H9 (cell line): Measurements from ENCODE around the gene CCDC158. TPM values are rescaled to one million over a fixed set of nuclear protein-coding genes. Genes with fewer than 3 reads are reported as not detected.

ENCODE experiments used
- DNase-seq: peaks from one replicate; pipeline ENCODE4 v3.0.0-alpha.2; 2017
- H2AFZ ChIP-seq: one replicate; pipeline ENCODE4 v1.6.1; 2013; ENCODE audit warnings: mild to moderate bottlenecking, low read length, control low read depth, moderate library complexity
- H2AK5ac ChIP-seq: 2 replicates; pipeline ENCODE4 v1.6.1; 2013; ENCODE audit warnings: low read length, control low read depth, mixed read lengths; ENCODE audit not compliant: insufficient read length
- H2BK120ac ChIP-seq: one replicate; pipeline ENCODE4 v1.6.1; 2013; ENCODE audit warnings: low read depth, mild to moderate bottlenecking, low read length, control low read depth, inconsistent platforms; ENCODE audit not compliant: poor library complexity, severe bottlenecking
- H2BK12ac ChIP-seq: 2 replicates; pipeline ENCODE4 v1.6.1; 2013; ENCODE audit warnings: low read length, control low read depth, mixed read lengths, low read depth; ENCODE audit not compliant: insufficient read length
- H2BK15ac ChIP-seq: 2 replicates; pipeline ENCODE4 v1.6.1; 2013; ENCODE audit warnings: low read depth, low read length, control low read depth
- H2BK20ac ChIP-seq: one replicate; pipeline ENCODE4 v1.6.1; 2013; ENCODE audit warnings: low read depth, mild to moderate bottlenecking, low read length, control low read depth, inconsistent platforms; ENCODE audit not compliant: poor library complexity, severe bottlenecking
- H2BK5ac ChIP-seq: 2 replicates; pipeline ENCODE4 v1.6.1; 2013; ENCODE audit warnings: low read length, control low read depth, mixed read lengths; ENCODE audit not compliant: insufficient read length
- H3K14ac ChIP-seq: 2 replicates; pipeline ENCODE4 v1.6.1; 2013; ENCODE audit warnings: low read length, control low read depth; ENCODE audit not compliant: insufficient read depth
- H3K18ac ChIP-seq: 2 replicates; pipeline ENCODE4 v1.6.1; 2013; ENCODE audit warnings: low read depth, mild to moderate bottlenecking, mixed read lengths, low read length, control low read depth; ENCODE audit not compliant: insufficient read length
- H3K23ac ChIP-seq: 2 replicates; pipeline ENCODE4 v1.6.1; 2013; ENCODE audit warnings: low read length, control low read depth, mixed read lengths, low read depth; ENCODE audit not compliant: insufficient read length
- H3K23me2 ChIP-seq: 2 replicates; pipeline ENCODE4 v1.6.1; 2013; ENCODE audit warnings: low read depth, mild to moderate bottlenecking, mixed read lengths, low read length, control low read depth; ENCODE audit not compliant: insufficient read length, poor library complexity, severe bottlenecking
- H3K27ac ChIP-seq: 2 replicates; pipeline ENCODE4 v1.5.1; 2013; ENCODE audit warnings: low read length, control low read depth, mixed read lengths, low read depth; ENCODE audit not compliant: insufficient read length
- H3K27me3 ChIP-seq: 2 replicates; pipeline ENCODE4 v1.6.1; 2013; ENCODE audit warnings: low read length, control low read depth, inconsistent platforms; ENCODE audit not compliant: insufficient read depth
- H3K4ac ChIP-seq: 2 replicates; pipeline ENCODE4 v1.6.1; 2013; ENCODE audit warnings: low read depth, mild to moderate bottlenecking, control low read depth, inconsistent platforms, low read length, moderate library complexity
- H3K4me1 ChIP-seq: 2 replicates; pipeline ENCODE4 v1.6.1; 2013; ENCODE audit warnings: low read length, control low read depth, inconsistent platforms; ENCODE audit not compliant: insufficient read depth
- H3K4me2 ChIP-seq: 2 replicates; pipeline ENCODE4 v1.6.1; 2013; ENCODE audit warnings: low read length, control low read depth, mixed read lengths; ENCODE audit not compliant: insufficient read length, insufficient read depth
- H3K56ac ChIP-seq: 2 replicates; pipeline ENCODE4 v1.6.1; 2013; ENCODE audit warnings: low read depth, mild to moderate bottlenecking, mixed read lengths, low read length, control low read depth; ENCODE audit not compliant: insufficient read length
- H3K79me1 ChIP-seq: 2 replicates; pipeline ENCODE4 v1.6.1; 2013; ENCODE audit warnings: low read depth, mild to moderate bottlenecking, moderate library complexity, low read length, control low read depth, inconsistent platforms; ENCODE audit not compliant: insufficient read depth, poor library complexity, severe bottlenecking
- H3K79me2 ChIP-seq: 2 replicates; pipeline ENCODE4 v1.6.1; 2013; ENCODE audit warnings: low read length, control low read depth, inconsistent platforms; ENCODE audit not compliant: insufficient read depth
- H3K9ac ChIP-seq: 2 replicates; pipeline ENCODE4 v1.6.1; 2013; ENCODE audit warnings: low read length, control low read depth, mixed read lengths; ENCODE audit not compliant: insufficient read length; ENCODE audit errors: extremely low read depth
- H3K9me3 ChIP-seq: one replicate; pipeline ENCODE4 v1.6.1; 2013; ENCODE audit warnings: low read depth, low read length, inconsistent platforms; ENCODE audit not compliant: control insufficient read depth
- H3T11ph ChIP-seq: one replicate; pipeline ENCODE4 v1.6.1; 2013; ENCODE audit warnings: mild to moderate bottlenecking, low read length, control low read depth, inconsistent platforms
- H4K20me1 ChIP-seq: one replicate; pipeline ENCODE4 v1.6.1; 2013; ENCODE audit not compliant: control insufficient read depth, insufficient read length, insufficient read depth
- H4K5ac ChIP-seq: 2 replicates; pipeline ENCODE4 v1.6.1; 2013; ENCODE audit warnings: low read depth, mild to moderate bottlenecking, mixed read lengths, low read length, control low read depth; ENCODE audit not compliant: insufficient read length
- H4K8ac ChIP-seq: replicated peaks from 2 replicates; pipeline ENCODE4 v1.6.1; 2013; ENCODE audit warnings: low read length, control low read depth, mixed read lengths, low read depth; ENCODE audit not compliant: insufficient read length
- H4K91ac ChIP-seq: 2 replicates; pipeline ENCODE4 v1.6.1; 2013; ENCODE audit warnings: low read depth, mild to moderate bottlenecking, moderate library complexity, mixed read lengths, low read length, control low read depth; ENCODE audit not compliant: insufficient read length
- H3K27ac Mint-ChIP-seq, 3 experiments: 2 replicates in 2 of 3; 3 replicates in 1 of 3; pipeline ENCODE4 v1.8.0; 2020 to 2021; ENCODE audit warnings: mixed read lengths in 3 of 3, mild to moderate bottlenecking in 1 of 3, moderate library complexity in 1 of 3
- H3K27me3 Mint-ChIP-seq: 2 replicates; pipeline ENCODE4 v1.8.0; 2021; ENCODE audit warnings: low read depth, mild to moderate bottlenecking, moderate library complexity, mixed read lengths
- H3K36me3 Mint-ChIP-seq, 3 experiments: 2 replicates in 2 of 3; 3 replicates in 1 of 3; pipeline ENCODE4 v1.8.0; 2020 to 2021; ENCODE audit warnings: low read depth in 3 of 3, mixed read lengths in 3 of 3; ENCODE audit not compliant: insufficient read depth in 1 of 3
- H3K4me1 Mint-ChIP-seq, 2 experiments: 2 replicates each; pipeline ENCODE4 v1.8.0; 2020; ENCODE audit warnings: mixed read lengths in 2 of 2
- H3K4me3 Mint-ChIP-seq, 2 experiments: 2 replicates in 1 of 2; 3 replicates in 1 of 2; pipeline ENCODE4 v1.8.0; 2020 to 2021; ENCODE audit warnings: mild to moderate bottlenecking in 2 of 2, mixed read lengths in 2 of 2, moderate library complexity in 1 of 2
- H3K9me3 Mint-ChIP-seq, 2 experiments: 2 replicates in 1 of 2; 3 replicates in 1 of 2; pipeline ENCODE4 v1.8.0; 2020; ENCODE audit warnings: mild to moderate bottlenecking in 2 of 2, mixed read lengths in 2 of 2, moderate library complexity in 1 of 2
- CTCF ChIP-seq: fragments of 200-600 bp; sonication (generic); conservative IDR thresholded peaks from 3 replicates; pipeline ENCODE4 v1.8.0; 2021; ENCODE audit warnings: antibody characterized with exemption, mild to moderate bottlenecking
- WGBS: extraction: QIAGEN DNeasy Blood & Tissue Kit; methylation state at CpG from one replicate; pipeline ENCODE4 v1.1.7; 2013; ENCODE audit warnings: missing lambda C conversion rate, low lambda C conversion rate, mixed read lengths; ENCODE audit not compliant: insufficient read length; ENCODE audit errors: extremely low coverage; 5-methylcytosine and 5-hydroxymethylcytosine counted together
- total RNA-seq: library from RNA; stranded (reverse); gene quantifications from 2 replicates; pipeline ENCODE4 v1.2.1, GENCODE V29; 2021

CCDC158 gene
- total RNA-seq, 1 experiment from 2014 or later, result not detected

- Histone ChIP-seq H2BK5ac (no peak overlapping the region), H2BK15ac (no peak overlapping the region), H3K9ac (no peak overlapping the region), H3K23ac (no peak overlapping the region), H3K23me2 (peaks cover 8% of the 10 kb centered on the region), H3K18ac (no peak overlapping the region), H3T11ph (no peak overlapping the region), H2AFZ (no peak overlapping the region), H2BK12ac (no peak overlapping the region), H4K20me1 (no peaks in the 10 kb centered on the region), H3K27me3 (no peaks in the 10 kb centered on the region), H4K91ac (no peak overlapping the region), H3K4ac (no peak overlapping the region), H2BK120ac (no peak overlapping the region), H4K8ac (no peak overlapping the region), H3K56ac (no peak overlapping the region), H2BK20ac (no peak overlapping the region), H3K4me1 (no peaks in the 10 kb centered on the region; the same call in 1 of the 2 replicates), H3K27ac (no peak overlapping the region), H3K4me2 (no peak overlapping the region), H4K5ac (no peak overlapping the region), H3K79me1 (no peaks in the 10 kb centered on the region), H3K79me2 (no peaks in the 10 kb centered on the region), H3K14ac (no peak overlapping the region), H2AK5ac (no peak overlapping the region), H3K9me3 (no peaks in the 10 kb centered on the region)
- H3K4me3 Mint-ChIP-seq, result no peak overlapping the region; a peak in 1 of 5 replicates
- peaks cover 3 to 12% of the 10 kb centered on the region in 2 experiments for H3K4me1 Mint-ChIP-seq
- no peak overlapping the region for H3K27ac Mint-ChIP-seq
- no peak for TF ChIP-seq CTCF
- no peak for DNase-seq
- peaks cover 4% of the 10 kb centered on the region for H3K27me3 Mint-ChIP-seq
- H3K36me3 Mint-ChIP-seq, result peaks cover 6 to 16% (median 15%) of the 10 kb centered on the region in 3 experiments; a peak in 6 of 7 replicates
- no CpG with 5 or more reads among the region's 1 CpG for WGBS
- peaks cover 4% of the 10 kb centered on the region in 2 experiments; a peak in 4 of 5 replicates for H3K9me3 Mint-ChIP-seq
These were observed 109.0 kb downstream of the CCDC158 start for GRCh38 chr4:76311896-76312331.
